GM18868 (cell line): ENCODE data around the gene SAMD3.
A peak's percentile ranks its signal among the peaks of the same experiment; 100 is the strongest.
"Not testable (repeated sequence)": the region's sequence is repeated elsewhere in the genome, so short reads cannot be mapped to it uniquely, and the experiment has no call there.

Experiments
- ATAC-seq: cut with Tn5 transposase; IDR thresholded peaks from one replicate; pipeline ENCODE4 v1.9.1; 2021; ENCODE audit warnings: mild to moderate bottlenecking, moderate library complexity; ENCODE audit not compliant: unreplicated experiment

Gene SAMD3

DNA sequence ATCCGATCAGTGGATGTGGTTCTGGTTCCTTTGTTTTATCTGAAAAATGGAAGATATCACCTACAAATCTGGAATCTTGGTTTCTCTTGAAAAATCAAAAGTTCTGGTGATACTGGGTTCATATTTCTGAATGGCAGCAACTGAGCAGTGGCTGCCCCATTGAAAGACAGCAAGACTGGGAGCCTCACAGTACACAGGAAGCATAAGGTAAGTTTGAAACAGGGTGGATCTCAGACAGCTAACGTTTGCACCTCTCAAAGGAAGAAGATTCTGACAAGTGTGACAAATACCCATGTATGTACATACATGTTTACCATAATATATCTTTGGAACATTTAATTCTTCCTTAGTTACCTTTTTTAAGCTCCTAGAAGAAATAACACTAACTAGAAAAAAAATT, at the start of gene SAMD3:
SAMD3 (minus strand) TSS at position 177 of the 400 bp plus-strand sequence. CDS start 7,678 bp downstream, outside the sequence.
- no peak for ATAC-seq

DNA sequence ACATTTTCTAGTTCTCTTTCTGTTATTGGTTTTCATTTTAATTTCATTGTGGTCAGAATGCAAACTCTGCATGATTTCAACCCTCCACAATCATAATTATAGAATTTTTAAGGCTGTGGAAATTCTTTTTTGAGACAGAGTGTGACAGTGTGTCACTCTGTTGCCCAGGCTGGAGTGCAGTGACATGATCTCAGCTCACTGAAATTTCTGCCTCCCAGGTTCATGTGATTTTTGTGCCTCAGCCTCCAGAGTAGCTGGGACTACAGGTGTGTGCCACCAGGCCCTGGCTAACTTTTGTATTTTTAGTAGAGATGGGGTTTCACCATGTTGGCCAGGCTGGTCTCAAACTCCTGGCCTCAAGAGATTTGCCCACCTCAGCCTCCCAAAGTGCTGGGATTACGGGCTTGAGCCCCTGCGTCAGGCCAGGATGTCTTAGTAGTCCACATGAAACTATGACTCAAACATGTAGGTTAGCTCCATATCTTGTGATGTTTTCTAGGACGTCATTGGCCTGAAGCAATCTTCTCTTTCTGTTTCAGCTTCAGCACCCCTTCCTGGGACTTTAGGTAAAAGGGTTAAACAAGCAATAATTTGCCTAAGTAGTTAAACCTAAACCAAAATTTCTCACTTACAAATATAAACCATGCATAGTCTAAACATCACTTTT, 47.4 kb upstream of the SAMD3 start:
- ATAC-seq: no peak

DNA sequence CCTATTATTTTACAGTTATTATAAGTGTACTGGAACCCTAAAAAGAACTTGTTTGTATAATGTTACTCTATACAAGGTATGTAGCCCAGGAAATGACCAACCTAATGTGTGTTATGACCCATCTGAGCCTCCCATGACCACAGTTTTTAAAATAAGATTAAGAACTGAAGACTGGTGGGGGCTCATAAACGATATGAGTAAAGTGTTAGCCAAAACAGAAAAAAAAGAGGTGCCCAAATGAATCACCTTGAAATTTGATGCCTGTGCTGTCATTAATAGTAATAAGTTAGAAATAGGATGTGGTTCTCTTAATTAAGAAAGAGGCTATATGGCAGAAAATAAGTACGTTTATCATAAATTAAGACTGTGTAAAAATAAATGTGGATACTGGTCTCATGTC, 42.8 kb upstream of the SAMD3 start:
- not testable (repeated sequence) for ATAC-seq

DNA sequence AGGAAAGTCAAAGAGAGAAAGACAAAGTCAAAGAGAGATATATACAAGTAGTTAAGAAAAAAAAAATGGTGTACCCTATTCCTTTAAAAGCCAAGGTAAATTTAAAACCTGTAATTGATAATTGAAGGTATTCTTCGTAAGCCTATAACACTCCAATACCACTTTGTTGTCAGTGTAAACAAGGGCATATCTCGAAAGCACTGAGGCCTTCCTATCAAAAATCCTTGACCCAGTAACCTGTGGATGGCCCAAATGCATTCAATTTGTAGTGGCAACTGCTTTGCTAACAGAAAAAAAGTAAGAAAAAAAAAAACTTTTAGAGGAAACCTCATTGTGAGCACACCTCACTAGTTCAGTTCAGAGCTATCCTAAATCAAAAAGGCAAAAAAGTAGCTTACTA, 39.3 kb upstream of the SAMD3 start:
- ATAC-seq: no peak

- not testable (repeated sequence) for ATAC-seq
Observed at GRCh38 chr6:130261558-130261957, 38.8 kb upstream of the SAMD3 start.

- peak; percentile 32 for ATAC-seq
Observed at GRCh38 chr6:130260614-130261241, 38.0 kb upstream of the SAMD3 start.

DNA sequence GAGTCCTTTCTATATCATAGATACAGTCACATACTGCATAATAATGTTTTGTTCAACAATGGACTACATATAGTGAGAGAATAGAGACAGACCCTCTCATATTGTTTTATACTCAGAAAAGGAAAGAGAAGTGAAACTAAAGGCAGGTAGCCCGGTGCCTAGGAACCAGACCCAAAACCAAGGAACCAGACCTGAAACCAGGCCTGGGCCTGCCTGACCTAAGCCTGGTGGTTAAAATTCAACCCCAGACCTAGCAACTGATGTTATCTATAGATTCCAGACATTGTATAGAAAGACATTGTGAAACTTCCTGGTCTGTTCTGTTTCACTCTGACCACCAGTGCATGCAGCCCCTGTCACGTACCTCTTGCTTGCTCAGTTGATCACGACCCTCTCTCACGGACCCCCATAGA, 37.3 kb upstream of the SAMD3 start:
- peak; percentile 78 for ATAC-seq

GRCh38 chr6:130259557-130259956, 36.8 kb upstream of the SAMD3 start:
- ATAC-seq: peak; percentile 32

- no peak for ATAC-seq
Observed at GRCh38 chr6:130259140-130259539, 36.4 kb upstream of the SAMD3 start.

DNA sequence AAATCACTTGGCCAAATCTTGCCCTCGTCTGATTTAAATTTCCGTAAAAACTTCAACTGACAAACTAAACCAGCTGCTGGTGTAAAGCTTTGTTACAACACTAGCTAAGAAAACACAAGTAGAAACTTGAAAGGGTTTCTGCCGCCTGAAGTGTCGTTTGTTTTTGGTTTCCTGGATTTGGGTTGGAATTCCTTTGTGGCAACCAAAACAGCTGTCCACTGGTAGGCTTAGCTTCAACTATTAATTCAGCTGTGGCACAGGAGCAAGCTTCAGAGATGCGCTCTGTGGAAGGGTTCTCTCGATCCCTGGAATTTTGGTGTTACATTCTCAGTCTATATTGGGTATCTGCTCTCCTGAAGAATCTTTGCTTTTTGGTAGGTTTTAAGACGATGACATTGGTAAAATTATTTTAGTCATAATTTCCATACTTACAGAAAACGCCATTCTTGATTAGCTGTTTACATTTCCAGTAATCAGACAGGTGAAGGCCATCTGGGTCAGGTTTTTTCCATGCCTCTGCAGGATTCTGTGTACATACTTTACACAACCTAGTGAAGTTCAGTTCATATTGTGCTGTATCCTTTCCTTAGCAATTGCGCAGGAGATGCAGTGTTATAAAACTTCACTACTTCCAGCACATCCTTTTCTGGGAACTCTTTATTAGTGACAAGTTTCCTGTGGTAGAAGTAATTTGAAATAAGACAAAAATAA, 29.9 kb upstream of the SAMD3 start:
- ATAC-seq: no peak

- ATAC-seq: no peak
Observed at GRCh38 chr6:130245267-130245666, 22.5 kb upstream of the SAMD3 start.

DNA sequence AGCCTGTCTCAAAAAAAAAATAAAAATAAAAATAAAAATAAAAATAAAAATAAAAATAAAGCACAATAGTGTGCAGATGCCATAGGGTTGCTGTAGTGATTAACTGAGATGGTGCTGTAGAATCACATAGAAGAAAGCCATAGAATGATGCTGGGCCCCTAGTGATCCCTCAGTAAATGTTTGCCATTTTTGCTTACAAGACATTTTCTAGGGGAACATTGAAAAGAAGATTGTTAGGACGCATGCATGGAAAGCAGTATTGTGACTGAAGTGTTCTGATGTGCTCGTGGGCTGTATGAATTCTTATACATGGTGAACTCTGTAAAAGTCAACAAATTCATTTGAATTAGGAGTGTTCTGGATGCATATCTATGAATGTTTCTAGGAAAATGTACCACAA, 22.0 kb upstream of the SAMD3 start:
- no peak for ATAC-seq

- ATAC-seq: no peak
Observed at GRCh38 chr6:130240232-130240631, 17.5 kb upstream of the SAMD3 start.

DNA sequence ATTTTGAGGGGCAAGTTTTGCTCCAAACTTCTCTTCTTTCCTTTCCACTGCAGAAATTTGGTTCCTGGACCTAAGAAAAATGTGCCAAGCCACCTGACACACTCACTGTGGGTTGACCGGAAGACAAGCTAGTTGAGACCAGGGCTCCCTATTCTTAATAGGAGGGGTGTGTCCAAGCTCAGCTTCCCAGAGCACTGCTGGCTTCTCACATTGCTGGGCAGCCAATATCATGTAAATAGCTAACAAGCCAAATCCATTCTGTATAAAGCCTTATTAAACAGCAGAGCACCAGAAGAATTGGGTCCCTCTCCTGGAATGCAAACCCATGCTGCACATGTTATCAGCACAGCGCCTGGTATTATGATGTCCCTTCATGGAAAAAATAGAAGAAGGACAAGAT, 17.0 kb upstream of the SAMD3 start:
- no peak for ATAC-seq

DNA sequence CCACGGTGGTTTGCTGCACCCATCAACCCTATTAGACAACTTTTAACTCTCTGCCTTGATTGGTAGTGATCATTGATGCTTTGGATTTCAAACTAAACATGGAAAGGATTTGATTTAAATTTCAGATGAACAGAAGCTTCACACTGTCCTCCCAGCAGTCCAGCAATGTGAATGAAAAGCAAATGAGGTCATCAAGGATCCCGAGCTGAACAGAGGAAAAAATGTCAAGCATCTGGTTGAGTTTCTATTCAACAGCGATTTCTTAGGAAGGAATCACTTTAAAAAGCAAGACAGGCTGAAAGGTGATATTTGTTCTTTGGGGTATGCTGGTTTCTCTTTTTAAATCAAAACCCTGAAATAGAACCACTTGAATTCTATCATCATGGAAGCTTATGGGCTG, 10.6 kb upstream of the SAMD3 start:
- no peak for ATAC-seq

DNA sequence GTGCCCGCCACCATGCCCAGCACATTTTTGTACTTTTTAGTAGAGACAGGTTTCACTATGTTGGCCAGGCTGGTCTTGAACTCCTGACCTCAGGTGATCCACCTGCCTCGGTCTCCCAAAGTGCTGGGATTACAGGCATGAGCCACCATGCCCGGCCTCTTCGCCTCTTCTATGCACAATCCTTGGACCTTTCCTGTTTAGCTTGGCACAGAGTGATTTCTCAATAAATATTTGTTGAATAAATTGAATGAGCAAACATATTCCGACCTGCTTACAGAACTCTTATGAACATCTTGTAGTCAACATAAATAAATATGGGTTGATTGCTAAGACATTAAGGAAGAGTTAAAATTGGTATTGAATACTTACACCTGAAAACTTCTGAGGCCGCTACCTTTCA, 7.8 kb upstream of the SAMD3 start:
- ATAC-seq: not testable (repeated sequence)

- ATAC-seq: no peak
Observed at GRCh38 chr6:130229645-130230044, 6.9 kb upstream of the SAMD3 start.

- ATAC-seq: peak; percentile 100
Observed at GRCh38 chr6:130223508-130223907, 757 bp upstream of the SAMD3 start.

DNA sequence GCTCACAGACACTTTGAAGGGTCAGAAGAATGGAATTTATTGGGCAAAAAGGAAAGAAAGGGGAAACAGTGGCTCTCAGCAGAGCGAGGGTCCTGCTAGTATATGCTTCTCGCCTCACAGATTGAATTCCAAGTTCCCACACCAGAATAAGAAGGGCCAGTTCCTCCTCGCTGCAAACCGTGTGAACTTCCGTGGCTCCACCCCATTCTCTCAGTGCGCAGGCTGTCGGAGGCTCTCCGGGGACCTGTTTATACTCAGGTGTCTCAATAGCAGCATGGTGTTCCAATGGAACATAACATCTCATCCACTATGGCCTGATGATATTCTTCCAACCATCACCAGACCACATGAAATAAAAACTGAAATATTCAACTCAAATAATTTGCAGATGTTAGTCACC, 4.6 kb downstream of the SAMD3 start:
- ATAC-seq: no peak

GRCh38 chr6:130216620-130217019, 6.1 kb downstream of the SAMD3 start:
- no peak for ATAC-seq

GRCh38 chr6:130215526-130215925, 7.2 kb downstream of the SAMD3 start:
- ATAC-seq: no peak

GRCh38 chr6:130212215-130212874, 10.4 kb downstream of the SAMD3 start:
- ATAC-seq: no peak
